ACC112 (cell line): ENCODE results near the gene UBE2B.
"Not testable (repeated sequence)": the region's sequence is repeated elsewhere in the genome, so short reads cannot be mapped to it uniquely, and the experiment has no call there.

Experiments
- H2AFZ ChIP-seq: fragments of 200-600 bp; sonication (generic); one replicate; pipeline ENCODE4 v1.6.0; 2017; ENCODE audit warnings: antibody characterized with exemption, low read length; ENCODE audit not compliant: unreplicated experiment
- H3K27ac ChIP-seq: fragments of 200-600 bp; sonication (generic); 2 replicates; pipeline ENCODE4 v1.5.1; 2014; ENCODE audit warnings: low read depth, mild to moderate bottlenecking, antibody characterized with exemption, low read length, moderate library complexity
- H3K27me3 ChIP-seq: fragments of 200-600 bp; sonication (generic); 2 replicates; pipeline ENCODE4 v1.6.1; 2014; ENCODE audit warnings: mild to moderate bottlenecking, antibody characterized with exemption, low read length, moderate library complexity, mixed read lengths; ENCODE audit not compliant: insufficient read depth
- H3K36me3 ChIP-seq: fragments of 200-600 bp; sonication (generic); 2 replicates; pipeline ENCODE4 v1.6.1; 2016; ENCODE audit warnings: mild to moderate bottlenecking, antibody characterized with exemption, low read length, moderate library complexity, mixed read lengths; ENCODE audit not compliant: insufficient read depth
- H3K4me1 ChIP-seq: fragments of 200-600 bp; sonication (generic); one replicate; pipeline ENCODE4 v1.6.1; 2016; ENCODE audit warnings: low read length, mixed read lengths; ENCODE audit not compliant: insufficient read depth, unreplicated experiment, control insufficient read depth
- H3K4me3 ChIP-seq: fragments of 200-600 bp; sonication (generic); 2 replicates; pipeline ENCODE4 v1.5.1; 2014; ENCODE audit warnings: mild to moderate bottlenecking, low read depth, low read length
- H3K79me2 ChIP-seq: fragments of 200-600 bp; sonication (generic); one replicate; pipeline ENCODE4 v1.6.0; 2016; ENCODE audit warnings: low read length; ENCODE audit not compliant: control insufficient read depth, unreplicated experiment, insufficient read depth

Gene UBE2B

GRCh38 chr5:134370871-134371833, at the start of gene UBE2B:
TSS of gene UBE2B (plus strand) at chr5:134371569. CDS start at chr5:134371596, 27 bp downstream.
- peaks cover 8% of the 10 kb centered on the region; the same call in 1 of the 2 replicates for H3K36me3 ChIP-seq
- H3K4me1 ChIP-seq, result peaks cover 7% of the 10 kb centered on the region
- peak within 1 kb of the TSS; percentile 98 for H3K4me3 ChIP-seq
- H3K27me3 ChIP-seq, result no peaks in the 10 kb centered on the region
- H2AFZ ChIP-seq, result peak within 1 kb of the TSS; percentile 77
- H3K27ac ChIP-seq, result peak within 1 kb of the TSS; percentile 95
- H3K79me2 ChIP-seq, result peaks cover 56% of the 10 kb centered on the region

GRCh38 chr5:134327327-134327726, 44.0 kb upstream of the UBE2B start:
- H3K79me2 ChIP-seq, result no peaks in the 10 kb centered on the region
- H3K27ac ChIP-seq, result no peak overlapping the region
- no peaks in the 10 kb centered on the region for H3K4me1 ChIP-seq
- peaks cover 3% of the 10 kb centered on the region; the same call in 1 of the 2 replicates for H3K36me3 ChIP-seq
- no peak overlapping the region for H2AFZ ChIP-seq
- H3K27me3 ChIP-seq, result no peaks in the 10 kb centered on the region
- no peak overlapping the region for H3K4me3 ChIP-seq

- Histone ChIP-seq H3K4me3 (no peak overlapping the region), H3K79me2 (no peaks in the 10 kb centered on the region), H3K27me3 (no peaks in the 10 kb centered on the region), H3K4me1 (no peaks in the 10 kb centered on the region), H3K36me3 (peaks cover 3% of the 10 kb centered on the region; the same call in 1 of the 2 replicates), H3K27ac (no peak overlapping the region), H2AFZ (no peak overlapping the region)
Observed at GRCh38 chr5:134328619-134329018, 42.8 kb upstream of the UBE2B start.

- H3K36me3 ChIP-seq, H3K4me3 ChIP-seq, H3K4me1 ChIP-seq, H3K79me2 ChIP-seq, H3K27ac ChIP-seq, H2AFZ ChIP-seq, H3K27me3 ChIP-seq: not testable (repeated sequence)
Observed at GRCh38 chr5:134336833-134337232, 34.5 kb upstream of the UBE2B start.

GRCh38 chr5:134343500-134343899, 27.9 kb upstream of the UBE2B start:
- H3K36me3 ChIP-seq, H3K4me3 ChIP-seq, H3K27me3 ChIP-seq, H2AFZ ChIP-seq, H3K4me1 ChIP-seq, H3K27ac ChIP-seq, H3K79me2 ChIP-seq: not testable (repeated sequence)

- H3K79me2 ChIP-seq, H3K4me1 ChIP-seq, H3K27ac ChIP-seq, H3K36me3 ChIP-seq, H3K4me3 ChIP-seq, H2AFZ ChIP-seq, H3K27me3 ChIP-seq: not testable (repeated sequence)
Observed at GRCh38 chr5:134345476-134345875, 25.9 kb upstream of the UBE2B start.

- Histone ChIP-seq H3K27ac (no peak overlapping the region), H3K27me3 (no peaks in the 10 kb centered on the region), H3K4me1 (no peaks in the 10 kb centered on the region), H3K36me3 (no peaks in the 10 kb centered on the region), H3K4me3 (no peak overlapping the region), H2AFZ (no peak overlapping the region), H3K79me2 (no peaks in the 10 kb centered on the region)
Observed at GRCh38 chr5:134345996-134346395, 25.4 kb upstream of the UBE2B start.

- no peaks in the 10 kb centered on the region for H3K79me2 ChIP-seq
- H3K27ac ChIP-seq, result no peak overlapping the region
- no peaks in the 10 kb centered on the region for H3K4me1 ChIP-seq
- no peaks in the 10 kb centered on the region for H3K36me3 ChIP-seq
- H3K27me3 ChIP-seq, result no peaks in the 10 kb centered on the region
- no peak overlapping the region for H2AFZ ChIP-seq
- H3K4me3 ChIP-seq, result no peak overlapping the region
Observed at GRCh38 chr5:134349463-134349862, 21.9 kb upstream of the UBE2B start.

GRCh38 chr5:134355681-134356080, 15.7 kb upstream of the UBE2B start:
- Histone ChIP-seq H3K4me3 (no peak overlapping the region), H3K36me3 (no peaks in the 10 kb centered on the region), H2AFZ (no peak overlapping the region), H3K27ac (no peak overlapping the region), H3K27me3 (no peaks in the 10 kb centered on the region), H3K4me1 (no peaks in the 10 kb centered on the region), H3K79me2 (no peaks in the 10 kb centered on the region)

- Histone ChIP-seq H3K4me3 (peak overlapping the region; percentile 39; the same call in 1 of the 2 replicates), H3K79me2 (peaks cover 20% of the 10 kb centered on the region), H3K4me1 (peaks cover 14% of the 10 kb centered on the region), H3K27me3 (no peaks in the 10 kb centered on the region), H2AFZ (no peak overlapping the region), H3K27ac (no peak overlapping the region), H3K36me3 (no peaks in the 10 kb centered on the region)
Observed at GRCh38 chr5:134365604-134366003, 5.8 kb upstream of the UBE2B start.

GRCh38 chr5:134370311-134370870, 978 bp upstream of the UBE2B start:
- peaks cover 8% of the 10 kb centered on the region; the same call in 1 of the 2 replicates for H3K36me3 ChIP-seq
- H3K4me1 ChIP-seq, result peaks cover 14% of the 10 kb centered on the region
- peak overlapping the region; percentile 95 for H3K27ac ChIP-seq
- H3K4me3 ChIP-seq, result peak overlapping the region; percentile 98
- peak overlapping the region; percentile 55 for H2AFZ ChIP-seq
- peaks cover 58% of the 10 kb centered on the region for H3K79me2 ChIP-seq
- H3K27me3 ChIP-seq, result no peaks in the 10 kb centered on the region
